ENCODE data around the gene MICAL3. TPM values are rescaled to one million over a fixed set of nuclear protein-coding genes. Genes with fewer than 3 reads are reported as not detected.

Gene MICAL3
- total and polyA plus RNA-seq, 9 donors = 21.9 to 50.1 (median 32.2) TPM

DNA sequence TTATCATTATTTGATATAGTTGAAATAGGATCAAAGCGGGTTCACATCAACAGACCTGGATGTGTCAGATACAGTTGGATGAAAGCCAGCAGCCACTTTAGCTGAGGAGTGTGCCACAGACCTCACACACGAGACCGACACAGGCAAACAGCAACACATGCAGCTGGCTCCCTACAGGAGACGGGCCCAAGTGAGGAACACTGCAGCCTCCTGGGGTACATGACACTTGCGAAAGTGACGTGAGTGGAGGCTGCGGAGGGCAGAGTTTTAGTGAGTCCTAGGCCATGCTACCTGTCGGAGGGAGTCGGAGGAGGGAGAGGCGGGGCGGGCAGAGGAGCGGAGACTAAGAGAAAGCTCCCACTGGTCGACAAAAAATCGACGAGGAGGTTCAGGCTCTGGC is 149.2 kb downstream of the MICAL3 start:
- no peak for DNase-seq
- no peaks in the 10 kb centered on the region for H3K27me3 ChIP-seq (ENCODE audit: control insufficient read depth, insufficient read depth, low read length)
- H3K4me3 ChIP-seq (ENCODE audit: low read length) = no peak overlapping the region
- no peaks in the 10 kb centered on the region for H3K4me1 ChIP-seq (ENCODE audit: control insufficient read depth, insufficient read depth, low read length)
- WGBS (ENCODE audit: insufficient coverage) = 84% methylated on average over 9 of the region's 15 CpGs
- no peak overlapping the region for H3K27ac ChIP-seq (ENCODE audit: low read length)
- no peaks in the 10 kb centered on the region for H3K9me3 ChIP-seq (replicated peaks; ENCODE audit: control insufficient read depth, low read depth, low read length)
- peaks cover 56% of the 10 kb centered on the region for H3K36me3 ChIP-seq (ENCODE audit: control insufficient read depth, insufficient read depth, low read length)

DNA sequence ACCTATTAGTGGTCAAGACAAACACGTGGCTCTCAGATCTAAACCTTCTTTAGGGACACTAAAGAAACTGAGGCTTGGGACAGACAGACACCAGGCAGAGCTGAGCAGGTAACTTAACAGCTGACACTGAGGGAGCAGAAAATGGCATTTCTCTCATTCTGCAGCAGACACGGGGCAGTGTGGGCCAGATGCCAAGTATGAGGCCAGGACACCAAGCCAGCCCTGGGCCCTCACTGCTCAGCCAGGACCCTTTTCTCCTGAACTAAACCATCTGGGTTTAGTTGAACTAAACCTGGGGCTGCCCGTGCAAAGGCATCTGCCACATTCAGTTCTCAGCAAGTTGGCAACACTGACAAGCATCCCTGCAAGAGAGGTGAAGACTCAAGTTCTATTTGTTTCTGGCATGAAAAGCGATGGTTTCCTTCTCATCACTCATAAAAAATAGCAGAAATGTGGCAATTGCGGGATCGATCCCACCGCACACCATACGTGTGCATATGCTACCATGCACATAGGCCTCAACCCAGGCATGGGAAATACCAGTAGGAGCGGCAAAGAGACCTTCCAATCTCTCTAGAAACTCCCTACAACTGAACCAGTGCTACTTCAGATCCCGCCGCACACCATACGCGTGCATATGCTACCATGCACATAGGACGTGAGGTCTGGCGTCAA is 150.0 kb downstream of the MICAL3 start:
- H3K27ac ChIP-seq (ENCODE audit: low read length) = no peak overlapping the region
- H3K9me3 ChIP-seq (replicated peaks; ENCODE audit: control insufficient read depth, low read depth, low read length) = no peaks in the 10 kb centered on the region
- H3K4me1 ChIP-seq (ENCODE audit: control insufficient read depth, insufficient read depth, low read length) = no peaks in the 10 kb centered on the region
- no peaks in the 10 kb centered on the region for H3K27me3 ChIP-seq (ENCODE audit: control insufficient read depth, insufficient read depth, low read length)
- peaks cover 61% of the 10 kb centered on the region for H3K36me3 ChIP-seq (ENCODE audit: control insufficient read depth, insufficient read depth, low read length)
- no peak for DNase-seq
- H3K4me3 ChIP-seq (ENCODE audit: low read length) = no peak overlapping the region
- 88% methylated on average over 7 of the region's 15 CpGs for WGBS (ENCODE audit: insufficient coverage)

DNA sequence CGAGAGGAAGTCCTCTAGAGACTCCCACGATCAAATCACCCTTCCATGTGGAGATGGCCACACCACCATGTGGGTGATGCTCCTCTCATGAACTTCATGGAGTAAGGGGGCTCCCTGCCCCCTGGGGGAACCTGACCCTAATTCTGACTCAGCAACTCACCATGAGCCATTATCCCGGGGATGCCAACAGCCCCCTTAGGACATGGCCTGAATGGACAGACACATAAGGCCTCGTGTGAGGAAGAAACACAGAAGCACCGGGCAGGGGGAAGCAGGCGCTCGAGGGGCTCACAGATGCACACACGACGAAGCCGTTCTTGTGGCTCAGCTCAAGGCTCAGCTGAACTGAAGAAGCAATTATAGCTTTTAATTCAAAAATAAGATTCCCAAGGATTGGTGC is 150.6 kb downstream of the MICAL3 start:
- Histone ChIP-seq H3K9me3 (replicated peaks; ENCODE audit: control insufficient read depth, low read depth, low read length) (no peaks in the 10 kb centered on the region), H3K27ac (ENCODE audit: low read length) (no peak overlapping the region), H3K4me1 (ENCODE audit: control insufficient read depth, insufficient read depth, low read length) (no peaks in the 10 kb centered on the region), H3K27me3 (ENCODE audit: control insufficient read depth, insufficient read depth, low read length) (no peaks in the 10 kb centered on the region), H3K4me3 (ENCODE audit: low read length) (no peak overlapping the region), H3K36me3 (ENCODE audit: control insufficient read depth, insufficient read depth, low read length) (peaks cover 66% of the 10 kb centered on the region)
- no peak for DNase-seq
- WGBS (ENCODE audit: insufficient coverage) = 92% methylated on average over 9 of the region's 10 CpGs

DNA sequence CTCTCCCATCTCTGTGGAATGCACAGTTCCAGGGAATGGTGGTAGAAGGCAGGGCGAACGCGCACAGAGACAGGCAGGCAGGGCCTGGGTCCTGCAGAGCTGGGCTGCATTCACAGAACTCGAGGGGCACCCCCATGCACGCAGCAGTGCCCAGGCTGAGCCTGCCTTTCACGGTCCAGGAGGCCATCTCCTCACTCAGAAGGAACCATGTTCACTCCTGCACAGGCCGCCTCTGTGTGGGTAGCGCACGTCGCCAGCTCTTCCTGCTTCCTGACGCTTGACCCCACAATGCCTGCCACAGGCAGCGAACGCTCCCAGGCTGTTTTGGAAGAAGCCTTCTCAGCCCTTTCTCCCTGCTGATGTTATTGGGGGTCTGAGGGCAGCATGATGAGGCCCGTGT is 151.2 kb downstream of the MICAL3 start:
- no peak for DNase-seq
- H3K27me3 ChIP-seq (ENCODE audit: control insufficient read depth, insufficient read depth, low read length) = no peaks in the 10 kb centered on the region
- WGBS (ENCODE audit: insufficient coverage) = 91% methylated on average over 10 of the region's 14 CpGs
- peaks cover 71% of the 10 kb centered on the region for H3K36me3 ChIP-seq (ENCODE audit: control insufficient read depth, insufficient read depth, low read length)
- H3K27ac ChIP-seq (ENCODE audit: low read length) = no peak overlapping the region
- H3K4me3 ChIP-seq (ENCODE audit: low read length) = no peak overlapping the region
- no peaks in the 10 kb centered on the region for H3K9me3 ChIP-seq (replicated peaks; ENCODE audit: control insufficient read depth, low read depth, low read length)
- H3K4me1 ChIP-seq (ENCODE audit: control insufficient read depth, insufficient read depth, low read length) = peaks cover 2% of the 10 kb centered on the region

DNA sequence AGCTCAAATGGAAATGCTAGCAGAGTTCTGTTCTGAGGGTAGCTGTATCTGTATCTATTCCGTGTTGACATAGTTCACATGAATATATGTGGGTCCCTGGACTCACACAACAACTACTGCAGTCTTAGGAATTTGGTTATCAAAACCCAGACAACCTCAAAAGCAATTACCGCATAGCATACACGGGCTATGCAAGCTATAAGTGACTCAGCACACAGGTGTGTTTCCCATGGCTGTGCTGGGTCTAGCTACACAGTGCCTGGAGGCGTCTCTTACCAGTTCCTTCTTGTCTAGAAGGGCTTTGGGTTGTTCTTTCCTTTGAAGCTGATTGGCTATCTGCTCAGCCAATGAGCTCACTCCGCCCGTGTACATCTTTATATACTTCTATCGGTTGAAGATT is 151.9 kb downstream of the MICAL3 start:
- Histone ChIP-seq H3K36me3 (ENCODE audit: control insufficient read depth, insufficient read depth, low read length) (peaks cover 68% of the 10 kb centered on the region), H3K9me3 (replicated peaks; ENCODE audit: control insufficient read depth, low read depth, low read length) (no peaks in the 10 kb centered on the region), H3K27me3 (ENCODE audit: control insufficient read depth, insufficient read depth, low read length) (no peaks in the 10 kb centered on the region), H3K4me1 (ENCODE audit: control insufficient read depth, insufficient read depth, low read length) (peaks cover 3% of the 10 kb centered on the region), H3K4me3 (ENCODE audit: low read length) (no peak overlapping the region), H3K27ac (ENCODE audit: low read length) (no peak overlapping the region)
- WGBS (ENCODE audit: insufficient coverage) = 94% methylated on average over 2 of the region's 7 CpGs
- no peak for DNase-seq

DNA sequence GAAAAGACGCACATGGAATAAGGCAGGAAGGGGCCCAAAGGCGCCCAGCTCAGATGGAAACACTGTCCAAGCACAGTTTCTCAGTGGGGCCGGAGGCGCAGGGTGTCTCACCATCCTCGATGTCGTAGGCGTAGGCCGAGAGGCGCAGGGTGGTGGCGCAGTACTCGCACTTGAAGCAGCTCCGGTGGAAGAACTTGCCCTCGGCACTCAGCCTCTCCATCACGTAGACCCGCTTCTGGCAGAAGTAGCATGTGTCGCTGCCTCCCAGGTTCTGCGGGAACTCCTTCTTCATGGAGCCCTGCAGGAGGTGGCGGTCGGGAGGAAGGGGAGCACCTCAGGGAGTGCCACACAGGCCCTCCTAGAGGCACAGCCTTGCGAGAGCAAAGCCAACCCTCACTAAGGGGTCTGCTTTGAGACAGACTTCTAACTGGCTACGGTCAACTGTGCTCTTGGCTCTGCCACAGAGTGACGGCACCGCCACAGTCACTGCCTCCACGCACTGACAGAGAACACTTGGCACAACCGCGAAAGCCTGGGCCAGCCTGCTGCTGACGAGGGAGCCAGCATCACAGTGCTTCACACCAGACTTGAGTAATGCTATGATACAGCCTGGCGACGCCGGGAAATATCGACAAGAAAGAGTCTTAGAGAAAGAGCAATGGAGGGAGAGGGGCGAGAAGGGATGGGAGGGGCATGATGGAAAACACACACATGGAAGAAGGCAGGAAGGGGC is 152.5 kb downstream of the MICAL3 start:
- H3K4me3 ChIP-seq (ENCODE audit: low read length) = no peak overlapping the region
- H3K27ac ChIP-seq (ENCODE audit: low read length) = no peak overlapping the region
- peaks cover 7% of the 10 kb centered on the region for H3K4me1 ChIP-seq (ENCODE audit: control insufficient read depth, insufficient read depth, low read length)
- no peak for DNase-seq
- H3K9me3 ChIP-seq (replicated peaks; ENCODE audit: control insufficient read depth, low read depth, low read length) = no peaks in the 10 kb centered on the region
- no peaks in the 10 kb centered on the region for H3K27me3 ChIP-seq (ENCODE audit: control insufficient read depth, insufficient read depth, low read length)
- peaks cover 69% of the 10 kb centered on the region for H3K36me3 ChIP-seq (ENCODE audit: control insufficient read depth, insufficient read depth, low read length)
- WGBS (ENCODE audit: insufficient coverage) = 96% methylated on average over 32 of the region's 32 CpGs

DNA sequence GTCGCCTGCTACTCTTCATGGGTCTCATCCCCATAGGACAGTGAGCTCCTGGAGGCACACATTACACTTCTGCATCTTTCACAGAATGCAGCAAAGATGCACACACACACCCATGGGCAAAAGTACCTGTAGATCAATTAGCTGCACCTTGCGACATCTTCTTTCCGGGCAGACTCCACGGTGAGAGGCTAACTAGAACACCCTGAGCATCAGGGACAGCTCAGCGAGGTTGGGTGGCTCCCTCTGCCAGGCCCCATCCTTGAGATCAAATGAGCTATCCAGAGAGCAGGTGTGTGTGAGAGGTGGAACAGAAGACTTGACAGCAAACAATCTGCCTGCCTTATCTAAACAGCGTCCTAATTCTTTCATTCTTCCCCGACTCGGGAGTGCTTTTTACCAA is 154.0 kb downstream of the MICAL3 start:
- peaks cover 7% of the 10 kb centered on the region for H3K4me1 ChIP-seq (ENCODE audit: control insufficient read depth, insufficient read depth, low read length)
- H3K27me3 ChIP-seq (ENCODE audit: control insufficient read depth, insufficient read depth, low read length) = no peaks in the 10 kb centered on the region
- H3K4me3 ChIP-seq (ENCODE audit: low read length) = no peak overlapping the region
- no peak for DNase-seq
- 91% methylated on average over 7 of the region's 8 CpGs for WGBS (ENCODE audit: insufficient coverage)
- peaks cover 75% of the 10 kb centered on the region for H3K36me3 ChIP-seq (ENCODE audit: control insufficient read depth, insufficient read depth, low read length)
- H3K9me3 ChIP-seq (replicated peaks; ENCODE audit: control insufficient read depth, low read depth, low read length) = no peaks in the 10 kb centered on the region
- no peak overlapping the region for H3K27ac ChIP-seq (ENCODE audit: low read length)

DNA sequence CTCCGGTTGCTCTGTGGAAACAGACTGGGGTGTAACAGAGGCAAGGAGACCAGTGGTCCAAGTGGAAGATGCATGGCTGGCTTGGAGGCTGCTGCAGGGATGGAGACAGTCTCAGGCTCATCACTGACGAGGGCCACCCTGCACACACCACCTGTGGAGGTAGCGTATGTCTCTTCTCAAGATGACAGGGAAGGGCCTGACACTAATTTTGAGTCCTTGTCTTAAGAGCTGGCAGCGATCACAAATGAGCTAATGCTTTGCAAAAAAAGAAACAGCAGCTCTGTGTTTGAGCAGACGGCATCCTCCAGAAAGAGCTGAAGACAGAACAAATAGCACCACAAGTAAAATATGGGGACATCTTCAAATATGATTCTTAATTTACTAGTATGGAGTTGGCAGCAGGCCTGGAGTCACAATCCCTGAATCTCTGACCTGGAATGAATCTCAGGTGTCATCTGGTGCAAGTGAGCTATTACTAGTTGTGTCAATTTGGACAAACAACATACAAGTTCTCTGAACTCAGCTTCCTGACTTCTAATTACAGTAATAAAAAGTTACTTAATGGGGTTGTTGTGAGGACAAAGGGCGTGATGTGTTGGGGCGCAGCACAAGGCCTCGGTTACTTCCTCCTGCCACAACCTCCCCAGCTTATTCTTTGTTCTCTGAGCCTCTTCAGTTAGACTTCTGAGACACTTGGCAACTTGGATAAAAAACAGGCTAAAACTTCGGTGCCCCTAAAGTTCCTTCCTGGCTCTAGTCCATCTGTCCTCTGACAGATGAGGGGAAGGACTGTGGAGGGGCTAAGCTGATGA is 154.9 kb downstream of the MICAL3 start:
- no peak overlapping the region for H3K4me3 ChIP-seq (ENCODE audit: low read length)
- no peaks in the 10 kb centered on the region for H3K9me3 ChIP-seq (replicated peaks; ENCODE audit: control insufficient read depth, low read depth, low read length)
- DNase-seq = no peak
- no peaks in the 10 kb centered on the region for H3K27me3 ChIP-seq (ENCODE audit: control insufficient read depth, insufficient read depth, low read length)
- H3K27ac ChIP-seq (ENCODE audit: low read length) = no peak overlapping the region
- WGBS (ENCODE audit: insufficient coverage) = 88% methylated on average over 1 of the region's 9 CpGs
- peaks cover 74% of the 10 kb centered on the region for H3K36me3 ChIP-seq (ENCODE audit: control insufficient read depth, insufficient read depth, low read length)
- H3K4me1 ChIP-seq (ENCODE audit: control insufficient read depth, insufficient read depth, low read length) = peaks cover 7% of the 10 kb centered on the region

DNA sequence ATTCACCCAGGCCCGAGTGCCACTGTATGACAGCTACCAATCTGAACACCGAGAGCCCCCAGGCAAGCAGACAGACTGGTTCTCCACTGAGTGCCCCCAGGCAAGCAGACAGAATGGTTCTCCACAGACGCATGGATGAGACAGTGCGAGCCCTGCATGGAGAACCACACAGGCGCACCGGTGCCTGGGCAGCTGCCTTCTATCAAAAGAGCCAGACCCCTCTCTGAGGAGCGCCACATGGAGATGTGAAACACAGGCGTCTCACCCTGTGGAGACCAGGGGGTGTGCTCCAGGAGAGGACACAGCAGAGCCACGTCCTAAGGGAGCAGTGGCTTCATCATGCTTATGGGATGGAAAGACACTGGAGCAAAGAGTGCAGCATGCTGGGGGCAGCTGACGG is 155.6 kb downstream of the MICAL3 start:
- Histone ChIP-seq H3K36me3 (ENCODE audit: control insufficient read depth, insufficient read depth, low read length) (peaks cover 76% of the 10 kb centered on the region), H3K27ac (ENCODE audit: low read length) (no peak overlapping the region), H3K9me3 (replicated peaks; ENCODE audit: control insufficient read depth, low read depth, low read length) (no peaks in the 10 kb centered on the region), H3K27me3 (ENCODE audit: control insufficient read depth, insufficient read depth, low read length) (no peaks in the 10 kb centered on the region), H3K4me3 (ENCODE audit: low read length) (no peak overlapping the region), H3K4me1 (ENCODE audit: control insufficient read depth, insufficient read depth, low read length) (peaks cover 7% of the 10 kb centered on the region)
- 91% methylated on average over 10 of the region's 10 CpGs for WGBS (ENCODE audit: insufficient coverage)
- no peak for DNase-seq

DNA sequence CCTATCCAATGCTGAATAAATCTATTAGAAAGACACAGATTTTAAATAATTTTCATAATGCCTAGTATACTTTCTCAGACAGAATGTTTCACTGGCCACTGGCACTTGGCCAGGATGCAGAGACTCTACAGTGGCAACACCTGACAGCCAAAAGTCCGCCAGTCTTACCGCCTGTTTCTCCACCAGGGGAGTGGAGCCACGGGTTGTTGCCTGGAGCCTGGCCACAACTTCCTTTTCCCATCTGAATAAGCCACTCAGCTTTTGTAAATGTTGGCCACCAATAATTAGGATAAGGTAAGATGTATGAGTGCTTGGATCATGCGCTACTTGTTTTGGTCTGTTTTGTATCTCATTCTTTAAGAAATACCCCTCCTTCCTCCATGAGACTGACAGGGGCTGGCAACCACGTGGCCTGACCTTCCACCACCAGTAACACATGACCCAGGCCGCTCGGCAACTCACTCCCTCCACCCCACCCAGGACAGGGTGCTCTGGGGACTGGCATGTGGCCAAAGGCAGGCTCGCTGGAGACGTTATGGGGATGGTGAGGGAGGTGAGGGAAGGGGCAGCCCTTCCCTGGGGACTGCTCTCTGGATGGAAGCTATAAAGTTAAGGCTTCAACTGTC is 157.1 kb downstream of the MICAL3 start:
- Histone ChIP-seq H3K27me3 (ENCODE audit: control insufficient read depth, insufficient read depth, low read length) (no peaks in the 10 kb centered on the region), H3K9me3 (replicated peaks; ENCODE audit: control insufficient read depth, low read depth, low read length) (no peaks in the 10 kb centered on the region), H3K4me1 (ENCODE audit: control insufficient read depth, insufficient read depth, low read length) (peaks cover 7% of the 10 kb centered on the region), H3K4me3 (ENCODE audit: low read length) (no peak overlapping the region), H3K36me3 (ENCODE audit: control insufficient read depth, insufficient read depth, low read length) (peaks cover 68% of the 10 kb centered on the region), H3K27ac (ENCODE audit: low read length) (peak overlapping the region; percentile 31)
- WGBS (ENCODE audit: insufficient coverage) = no CpG with 5 or more reads among the region's 9 CpGs
- peak; percentile 38 for DNase-seq

Measured in muscle of leg (tissue), 11 donors.